KMS-11 (cell line): Measurements from ENCODE around the gene AGXT2.

Source experiments
- H2AFZ ChIP-seq: fragments of 200-600 bp; sonication (generic); 2 replicates; pipeline ENCODE4 v1.6.1; 2016; ENCODE audit warnings: antibody characterized with exemption, mixed run types, low read depth
- H3K27ac ChIP-seq: fragments of 200-600 bp; sonication (generic); 2 replicates; pipeline ENCODE4 v1.6.1; 2016; ENCODE audit warnings: mild to moderate bottlenecking, mixed run types
- H3K27me3 ChIP-seq: fragments of 200-600 bp; sonication (generic); 2 replicates; pipeline ENCODE4 v1.6.1; 2017; ENCODE audit warnings: mild to moderate bottlenecking, low read depth, mixed run types, moderate library complexity; ENCODE audit not compliant: insufficient read depth
- H3K36me3 ChIP-seq: fragments of 200-600 bp; sonication (generic); 2 replicates; pipeline ENCODE4 v1.6.1; 2017; ENCODE audit warnings: mild to moderate bottlenecking, mixed run types; ENCODE audit not compliant: insufficient read depth
- H3K4me1 ChIP-seq: fragments of 200-600 bp; sonication (generic); 2 replicates; pipeline ENCODE4 v1.6.1; 2016; ENCODE audit warnings: mild to moderate bottlenecking, low read depth, mixed run types; ENCODE audit not compliant: poor library complexity, severe bottlenecking
- H3K4me2 ChIP-seq: fragments of 200-600 bp; sonication (generic); 2 replicates; pipeline ENCODE4 v1.7.0; 2016; ENCODE audit warnings: mild to moderate bottlenecking, mixed run types
- H3K4me3 ChIP-seq: fragments of 200-600 bp; sonication (generic); IDR thresholded peaks from 2 replicates; pipeline ENCODE4 v1.6.1; 2017; ENCODE audit warnings: low read depth, low read length, mixed read lengths; ENCODE audit not compliant: insufficient read depth
- H3K79me2 ChIP-seq: fragments of 200-600 bp; sonication (generic); 2 replicates; pipeline ENCODE4 v1.6.1; 2016; ENCODE audit warnings: low read depth, mixed run types; ENCODE audit not compliant: insufficient read depth
- H3K9ac ChIP-seq: fragments of 200-600 bp; sonication (generic); 2 replicates; pipeline ENCODE4 v1.6.1; 2016; ENCODE audit warnings: mild to moderate bottlenecking, mixed run types
- H4K20me1 ChIP-seq: fragments of 200-600 bp; sonication (generic); 2 replicates; pipeline ENCODE4 v1.6.1; 2016; ENCODE audit warnings: mild to moderate bottlenecking, mixed run types; ENCODE audit not compliant: insufficient read depth
- CTCF ChIP-seq: fragments of 200-600 bp; sonication (generic); conservative IDR thresholded peaks from 2 replicates; pipeline ENCODE4 v1.6.1; 2017; ENCODE audit warnings: low read depth, mild to moderate bottlenecking, antibody characterized with exemption, low read length, moderate library complexity, mixed read lengths

AGXT2 gene

GRCh38 chr5:35023391-35024178 is 24.2 kb downstream of the AGXT2 start:
- Histone ChIP-seq H3K4me3 (no peak overlapping the region), H4K20me1 (no peaks in the 10 kb centered on the region), H3K27ac (no peak overlapping the region), H3K4me1 (no peaks in the 10 kb centered on the region), H3K27me3 (no peaks in the 10 kb centered on the region), H3K79me2 (no peaks in the 10 kb centered on the region), H3K9ac (no peak overlapping the region), H2AFZ (no peak overlapping the region), H3K4me2 (no peak overlapping the region), H3K36me3 (no peaks in the 10 kb centered on the region)
- TF ChIP-seq CTCF: no peak

- Histone ChIP-seq H3K9ac (no peak overlapping the region), H3K4me3 (no peak overlapping the region), H3K36me3 (no peaks in the 10 kb centered on the region), H2AFZ (no peak overlapping the region), H3K79me2 (no peaks in the 10 kb centered on the region), H3K27ac (no peak overlapping the region), H3K4me1 (peaks cover 2% of the 10 kb centered on the region), H3K4me2 (no peak overlapping the region), H4K20me1 (no peaks in the 10 kb centered on the region), H3K27me3 (no peaks in the 10 kb centered on the region)
- TF ChIP-seq CTCF: no peak
Observed at GRCh38 chr5:35016174-35017051, 31.3 kb downstream of the AGXT2 start.

- no peaks in the 10 kb centered on the region for H3K79me2 ChIP-seq
- no peaks in the 10 kb centered on the region for H3K36me3 ChIP-seq
- no peaks in the 10 kb centered on the region for H4K20me1 ChIP-seq
- no peak overlapping the region for H3K4me2 ChIP-seq
- peaks cover 2% of the 10 kb centered on the region for H3K4me1 ChIP-seq
- no peak overlapping the region for H3K4me3 ChIP-seq
- no peak overlapping the region for H3K27ac ChIP-seq
- no peak overlapping the region for H3K9ac ChIP-seq
- TF ChIP-seq CTCF: no peak
- no peaks in the 10 kb centered on the region for H3K27me3 ChIP-seq
- H2AFZ ChIP-seq: no peak overlapping the region
Observed at GRCh38 chr5:35015063-35015462, 32.7 kb downstream of the AGXT2 start.

- Histone ChIP-seq H3K4me1 (peaks cover 2% of the 10 kb centered on the region), H3K27me3 (no peaks in the 10 kb centered on the region), H3K4me3 (no peak overlapping the region), H3K9ac (no peak overlapping the region), H3K27ac (no peak overlapping the region), H3K36me3 (no peaks in the 10 kb centered on the region), H2AFZ (no peak overlapping the region), H4K20me1 (no peaks in the 10 kb centered on the region), H3K79me2 (no peaks in the 10 kb centered on the region), H3K4me2 (no peak overlapping the region)
- no peak for TF ChIP-seq CTCF
Observed at GRCh38 chr5:35012796-35013195, 35.0 kb downstream of the AGXT2 start.
